Liver (tissue), 1 donor: ENCODE measurements around the gene CRACDL.

Experiments used
- YY1 ChIP-seq: IDR thresholded peaks from 2 replicates; pipeline ENCODE4 v1.6.1; 2016; ENCODE audit warnings: antibody characterized with exemption, mild to moderate bottlenecking
- TF ChIP-seq, protein P1 (sequence below): IDR thresholded peaks from 2 replicates; pipeline ENCODE4 v1.6.1; 2016; ENCODE audit warnings: antibody characterized with exemption

DNA sequence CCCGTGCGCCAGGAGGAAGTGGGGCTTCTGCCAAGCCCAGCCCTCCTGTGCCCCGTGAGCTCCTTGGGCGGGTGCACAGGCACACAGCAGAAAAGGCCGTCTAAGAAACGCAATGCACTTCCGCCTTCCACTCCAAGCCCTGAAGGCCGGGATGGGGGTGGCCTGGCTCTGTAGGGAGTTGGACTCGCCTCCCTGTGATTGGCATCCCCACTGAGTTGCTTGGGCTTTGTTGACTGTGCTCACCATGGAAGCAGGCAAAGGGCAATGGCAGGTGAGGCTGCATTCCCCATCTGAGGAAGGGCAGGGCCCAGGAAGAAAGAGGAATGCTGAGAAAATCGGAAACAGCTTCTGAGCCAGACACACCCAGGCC is 66.8 kb downstream of the CRACDL start:
- TF ChIP-seq YY1: no peak
- TF ChIP-seq, protein P1, sequence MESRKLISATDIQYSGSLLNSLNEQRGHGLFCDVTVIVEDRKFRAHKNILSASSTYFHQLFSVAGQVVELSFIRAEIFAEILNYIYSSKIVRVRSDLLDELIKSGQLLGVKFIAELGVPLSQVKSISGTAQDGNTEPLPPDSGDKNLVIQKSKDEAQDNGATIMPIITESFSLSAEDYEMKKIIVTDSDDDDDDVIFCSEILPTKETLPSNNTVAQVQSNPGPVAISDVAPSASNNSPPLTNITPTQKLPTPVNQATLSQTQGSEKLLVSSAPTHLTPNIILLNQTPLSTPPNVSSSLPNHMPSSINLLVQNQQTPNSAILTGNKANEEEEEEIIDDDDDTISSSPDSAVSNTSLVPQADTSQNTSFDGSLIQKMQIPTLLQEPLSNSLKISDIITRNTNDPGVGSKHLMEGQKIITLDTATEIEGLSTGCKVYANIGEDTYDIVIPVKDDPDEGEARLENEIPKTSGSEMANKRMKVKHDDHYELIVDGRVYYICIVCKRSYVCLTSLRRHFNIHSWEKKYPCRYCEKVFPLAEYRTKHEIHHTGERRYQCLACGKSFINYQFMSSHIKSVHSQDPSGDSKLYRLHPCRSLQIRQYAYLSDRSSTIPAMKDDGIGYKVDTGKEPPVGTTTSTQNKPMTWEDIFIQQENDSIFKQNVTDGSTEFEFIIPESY: no peak
